ENCODE data around the gene ABHD2. TPM values are rescaled to one million over a fixed set of nuclear protein-coding genes. Genes with fewer than 3 reads are reported as not detected.

Gene ABHD2
- total RNA-seq, 1 experiment from 2014 or later = 29.7 TPM

DNA sequence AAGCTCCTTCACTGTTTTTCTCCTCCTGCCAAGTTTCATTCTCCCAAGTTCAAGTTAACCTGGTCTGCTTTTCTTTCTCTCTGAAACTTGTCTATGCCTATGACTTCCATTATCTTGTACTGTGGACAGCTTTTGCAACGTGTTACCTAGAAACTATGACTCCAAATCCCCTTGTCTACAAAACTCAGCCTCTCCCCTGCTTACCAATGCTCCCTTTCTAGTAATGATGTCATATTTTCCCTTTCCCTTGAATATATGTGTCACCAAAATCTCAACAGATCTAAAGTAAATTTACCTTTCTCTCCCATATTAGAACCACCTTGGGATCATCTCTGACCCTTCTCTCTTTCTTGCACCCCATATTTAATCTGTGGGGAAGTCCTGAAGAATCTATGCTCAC is 10.5 kb upstream of the ABHD2 start:
- H3K27ac Mint-ChIP-seq = no peak overlapping the region
- peaks cover 3% of the 10 kb centered on the region; the same call in 1 of the 2 replicates for H3K36me3 Mint-ChIP-seq
- H3K9me3 Mint-ChIP-seq = peaks cover 5% of the 10 kb centered on the region
- H3K4me1 Mint-ChIP-seq = peaks cover 23% of the 10 kb centered on the region
- ATAC-seq = no peak
- CTCF ChIA-PET = interaction anchor here (1.3 kb wide), 1 partner anchor 20 kb away, joined by 4 read pairs; no protein-coding TSS in a partner anchor
- no peak for DNase-seq (ENCODE audit: low spot score)
- H3K27me3 Mint-ChIP-seq (ENCODE audit: low read depth) = no peaks in the 10 kb centered on the region
- H3K4me3 Mint-ChIP-seq = no peak overlapping the region
- TF ChIP-seq TEAD1 (CRISPR knock-in tag; IDR thresholded peaks at IDR 0.05) (no peak), ZNF416 (CRISPR knock-in tag; IDR thresholded peaks at IDR 0.05) (no peak), ELF4 (CRISPR knock-in tag; IDR thresholded peaks at IDR 0.05; ENCODE audit: low read depth) (no peak), GRHL2 (CRISPR knock-in tag; IDR thresholded peaks at IDR 0.05; ENCODE audit: insufficient replicate concordance, severe bottlenecking) (no peak), OVOL2 (CRISPR knock-in tag; IDR thresholded peaks at IDR 0.05; ENCODE audit: borderline replicate concordance) (no peak), NFATC4 (CRISPR knock-in tag; IDR thresholded peaks at IDR 0.05) (no peak), CDX4 (CRISPR knock-in tag; IDR thresholded peaks at IDR 0.05; ENCODE audit: borderline replicate concordance) (no peak), ATF6 (CRISPR knock-in tag; IDR thresholded peaks at IDR 0.05) (no peak), ZNF512 (CRISPR knock-in tag; IDR thresholded peaks at IDR 0.05; ENCODE audit: borderline replicate concordance) (no peak), NR3C1 (CRISPR knock-in tag; conservative IDR thresholded peaks at IDR 0.05; ENCODE audit: low read depth) (no peak), PRRX2 (CRISPR knock-in tag; IDR thresholded peaks at IDR 0.05) (no peak), EMX1 (CRISPR knock-in tag; IDR thresholded peaks at IDR 0.05) (no peak)
- TF ChIP-seq, protein P1, sequence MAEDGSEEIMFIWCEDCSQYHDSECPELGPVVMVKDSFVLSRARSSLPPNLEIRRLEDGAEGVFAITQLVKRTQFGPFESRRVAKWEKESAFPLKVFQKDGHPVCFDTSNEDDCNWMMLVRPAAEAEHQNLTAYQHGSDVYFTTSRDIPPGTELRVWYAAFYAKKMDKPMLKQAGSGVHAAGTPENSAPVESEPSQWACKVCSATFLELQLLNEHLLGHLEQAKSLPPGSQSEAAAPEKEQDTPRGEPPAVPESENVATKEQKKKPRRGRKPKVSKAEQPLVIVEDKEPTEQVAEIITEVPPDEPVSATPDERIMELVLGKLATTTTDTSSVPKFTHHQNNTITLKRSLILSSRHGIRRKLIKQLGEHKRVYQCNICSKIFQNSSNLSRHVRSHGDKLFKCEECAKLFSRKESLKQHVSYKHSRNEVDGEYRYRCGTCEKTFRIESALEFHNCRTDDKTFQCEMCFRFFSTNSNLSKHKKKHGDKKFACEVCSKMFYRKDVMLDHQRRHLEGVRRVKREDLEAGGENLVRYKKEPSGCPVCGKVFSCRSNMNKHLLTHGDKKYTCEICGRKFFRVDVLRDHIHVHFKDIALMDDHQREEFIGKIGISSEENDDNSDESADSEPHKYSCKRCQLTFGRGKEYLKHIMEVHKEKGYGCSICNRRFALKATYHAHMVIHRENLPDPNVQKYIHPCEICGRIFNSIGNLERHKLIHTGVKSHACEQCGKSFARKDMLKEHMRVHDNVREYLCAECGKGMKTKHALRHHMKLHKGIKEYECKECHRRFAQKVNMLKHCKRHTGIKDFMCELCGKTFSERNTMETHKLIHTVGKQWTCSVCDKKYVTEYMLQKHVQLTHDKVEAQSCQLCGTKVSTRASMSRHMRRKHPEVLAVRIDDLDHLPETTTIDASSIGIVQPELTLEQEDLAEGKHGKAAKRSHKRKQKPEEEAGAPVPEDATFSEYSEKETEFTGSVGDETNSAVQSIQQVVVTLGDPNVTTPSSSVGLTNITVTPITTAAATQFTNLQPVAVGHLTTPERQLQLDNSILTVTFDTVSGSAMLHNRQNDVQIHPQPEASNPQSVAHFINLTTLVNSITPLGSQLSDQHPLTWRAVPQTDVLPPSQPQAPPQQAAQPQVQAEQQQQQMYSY (CRISPR knock-in tag; IDR thresholded peaks at IDR 0.05) = no peak
- TF ChIP-seq, protein P2, sequence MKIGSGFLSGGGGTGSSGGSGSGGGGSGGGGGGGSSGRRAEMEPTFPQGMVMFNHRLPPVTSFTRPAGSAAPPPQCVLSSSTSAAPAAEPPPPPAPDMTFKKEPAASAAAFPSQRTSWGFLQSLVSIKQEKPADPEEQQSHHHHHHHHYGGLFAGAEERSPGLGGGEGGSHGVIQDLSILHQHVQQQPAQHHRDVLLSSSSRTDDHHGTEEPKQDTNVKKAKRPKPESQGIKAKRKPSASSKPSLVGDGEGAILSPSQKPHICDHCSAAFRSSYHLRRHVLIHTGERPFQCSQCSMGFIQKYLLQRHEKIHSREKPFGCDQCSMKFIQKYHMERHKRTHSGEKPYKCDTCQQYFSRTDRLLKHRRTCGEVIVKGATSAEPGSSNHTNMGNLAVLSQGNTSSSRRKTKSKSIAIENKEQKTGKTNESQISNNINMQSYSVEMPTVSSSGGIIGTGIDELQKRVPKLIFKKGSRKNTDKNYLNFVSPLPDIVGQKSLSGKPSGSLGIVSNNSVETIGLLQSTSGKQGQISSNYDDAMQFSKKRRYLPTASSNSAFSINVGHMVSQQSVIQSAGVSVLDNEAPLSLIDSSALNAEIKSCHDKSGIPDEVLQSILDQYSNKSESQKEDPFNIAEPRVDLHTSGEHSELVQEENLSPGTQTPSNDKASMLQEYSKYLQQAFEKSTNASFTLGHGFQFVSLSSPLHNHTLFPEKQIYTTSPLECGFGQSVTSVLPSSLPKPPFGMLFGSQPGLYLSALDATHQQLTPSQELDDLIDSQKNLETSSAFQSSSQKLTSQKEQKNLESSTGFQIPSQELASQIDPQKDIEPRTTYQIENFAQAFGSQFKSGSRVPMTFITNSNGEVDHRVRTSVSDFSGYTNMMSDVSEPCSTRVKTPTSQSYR (CRISPR knock-in tag; IDR thresholded peaks at IDR 0.05) = no peak
- TF ChIP-seq, protein P3, sequence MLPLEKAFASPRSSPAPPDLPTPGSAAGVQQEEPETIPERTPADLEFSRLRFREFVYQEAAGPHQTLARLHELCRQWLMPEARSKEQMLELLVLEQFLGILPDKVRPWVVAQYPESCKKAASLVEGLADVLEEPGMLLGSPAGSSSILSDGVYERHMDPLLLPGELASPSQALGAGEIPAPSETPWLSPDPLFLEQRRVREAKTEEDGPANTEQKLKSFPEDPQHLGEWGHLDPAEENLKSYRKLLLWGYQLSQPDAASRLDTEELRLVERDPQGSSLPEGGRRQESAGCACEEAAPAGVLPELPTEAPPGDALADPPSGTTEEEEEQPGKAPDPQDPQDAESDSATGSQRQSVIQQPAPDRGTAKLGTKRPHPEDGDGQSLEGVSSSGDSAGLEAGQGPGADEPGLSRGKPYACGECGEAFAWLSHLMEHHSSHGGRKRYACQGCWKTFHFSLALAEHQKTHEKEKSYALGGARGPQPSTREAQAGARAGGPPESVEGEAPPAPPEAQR (CRISPR knock-in tag; IDR thresholded peaks at IDR 0.05) = no peak
- POLR2A ChIA-PET = no interaction called here
